C4-2B (cell line): Measurements from ENCODE around the gene PCDH9.

Source experiments
- CTCF ChIP-seq: fragments of 450-650 bp; conservative IDR thresholded peaks from 2 replicates; pipeline ENCODE4 v1.5.1; 2017; ENCODE audit warnings: mild to moderate bottlenecking
- ZFX ChIP-seq: fragments of 450-650 bp; IDR thresholded peaks from 2 replicates; pipeline ENCODE4 v1.6.1; 2017

GRCh38 chr13:66859934-66860877 lies 369.9 kb downstream of the PCDH9 start:
- TF ChIP-seq CTCF = no peak
- no peak for TF ChIP-seq ZFX
